HG03066 (cell line): Measurements from ENCODE around the gene CCDC40.

ENCODE experiments used
- ATAC-seq: cut with Tn5 transposase; IDR thresholded peaks from one replicate; pipeline ENCODE4 v1.9.1; 2021; ENCODE audit warnings: low read depth; ENCODE audit not compliant: unreplicated experiment

CCDC40 gene

DNA sequence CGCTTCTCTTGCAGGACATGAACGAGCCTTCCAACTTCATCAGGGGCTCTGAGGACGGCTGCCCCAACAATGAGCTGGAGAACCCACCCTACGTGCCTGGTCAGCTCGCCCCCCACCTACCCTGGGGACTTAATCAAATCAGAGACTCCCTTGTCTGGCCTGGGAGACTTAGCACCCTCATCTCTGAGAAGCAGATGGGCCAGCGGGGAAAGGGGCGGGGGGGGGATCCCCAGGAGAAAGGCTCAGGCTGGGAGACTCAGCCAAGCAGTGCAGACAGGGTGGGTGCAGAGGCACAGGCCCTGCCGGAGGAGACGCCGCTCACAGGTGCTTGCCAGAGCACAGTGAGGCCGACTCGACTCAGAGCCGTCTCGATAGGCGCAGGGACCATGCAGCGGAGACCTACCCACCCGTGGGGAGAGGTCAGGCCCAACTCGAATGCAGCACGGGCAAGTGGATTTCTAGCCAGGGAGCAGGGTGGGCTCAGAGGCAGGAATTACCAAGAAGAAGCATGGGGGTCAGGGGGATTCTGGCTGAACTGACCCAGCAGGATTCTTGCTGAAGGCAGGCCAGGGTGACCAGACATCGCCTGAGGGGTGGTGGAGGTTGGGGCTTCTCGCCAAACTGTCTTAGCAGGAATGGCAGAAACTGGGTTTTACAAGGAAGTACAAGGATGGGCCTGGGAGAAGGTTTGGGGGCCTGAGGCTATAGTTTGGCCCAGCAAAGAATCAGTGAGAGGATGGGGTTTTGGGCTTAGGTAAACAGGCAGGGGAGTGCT is 74.7 kb downstream of the CCDC40 start:
- ATAC-seq = no peak

DNA sequence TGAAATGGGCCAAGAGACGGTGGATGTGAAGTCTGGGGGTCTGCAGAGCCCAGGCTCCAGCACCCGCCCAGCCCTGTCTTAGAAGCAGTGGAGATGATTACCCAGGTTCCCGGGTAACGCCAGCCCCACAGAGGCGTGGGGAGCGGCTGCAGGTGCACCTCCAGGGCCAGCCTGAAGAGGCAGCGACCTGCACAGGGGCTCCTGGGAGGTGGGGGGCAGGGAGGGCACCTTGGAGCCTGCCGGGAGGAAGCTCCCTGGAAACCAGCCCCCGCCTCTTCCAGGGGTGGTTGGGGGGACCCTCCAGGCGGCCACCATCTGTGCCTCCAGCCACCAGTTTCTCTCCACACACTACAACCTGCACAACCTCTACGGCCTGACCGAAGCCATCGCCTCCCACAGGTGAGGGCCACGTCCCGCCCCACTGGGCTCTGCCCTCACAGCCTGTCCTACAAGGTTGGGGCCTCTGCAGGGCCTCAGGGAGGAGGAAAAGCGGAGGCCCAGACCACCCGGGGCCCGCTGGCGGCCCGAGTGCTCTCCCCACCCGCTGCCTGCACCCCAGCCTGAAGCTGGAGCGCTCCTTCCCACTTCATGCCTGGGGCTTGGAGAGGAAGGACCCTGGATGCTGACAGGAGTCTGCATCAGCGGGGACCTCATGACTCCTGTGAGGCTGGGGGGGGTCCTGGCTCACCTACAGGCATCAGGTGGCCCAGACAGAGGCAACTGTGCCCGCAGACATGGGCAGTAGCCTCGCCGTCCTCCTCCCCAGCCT is 75.4 kb downstream of the CCDC40 start:
- no peak for ATAC-seq

DNA sequence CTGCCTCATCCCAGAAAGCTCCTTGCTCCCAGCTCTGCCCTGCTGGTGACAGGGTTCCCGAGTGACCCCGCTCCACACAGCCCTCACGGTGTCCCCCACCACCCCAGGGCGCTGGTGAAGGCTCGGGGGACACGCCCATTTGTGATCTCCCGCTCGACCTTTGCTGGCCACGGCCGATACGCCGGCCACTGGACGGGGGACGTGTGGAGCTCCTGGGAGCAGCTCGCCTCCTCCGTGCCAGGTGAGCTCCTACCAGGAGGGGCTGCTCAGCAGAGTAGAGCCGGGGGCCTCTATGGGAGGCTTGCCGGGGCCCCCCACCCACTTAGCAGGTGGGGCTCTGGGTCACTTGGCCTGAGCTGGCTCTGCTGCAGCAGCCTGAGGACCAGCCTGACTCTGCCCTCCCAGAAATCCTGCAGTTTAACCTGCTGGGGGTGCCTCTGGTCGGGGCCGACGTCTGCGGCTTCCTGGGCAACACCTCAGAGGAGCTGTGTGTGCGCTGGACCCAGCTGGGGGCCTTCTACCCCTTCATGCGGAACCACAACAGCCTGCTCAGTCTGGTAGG is 76.1 kb downstream of the CCDC40 start:
- no peak for ATAC-seq

DNA sequence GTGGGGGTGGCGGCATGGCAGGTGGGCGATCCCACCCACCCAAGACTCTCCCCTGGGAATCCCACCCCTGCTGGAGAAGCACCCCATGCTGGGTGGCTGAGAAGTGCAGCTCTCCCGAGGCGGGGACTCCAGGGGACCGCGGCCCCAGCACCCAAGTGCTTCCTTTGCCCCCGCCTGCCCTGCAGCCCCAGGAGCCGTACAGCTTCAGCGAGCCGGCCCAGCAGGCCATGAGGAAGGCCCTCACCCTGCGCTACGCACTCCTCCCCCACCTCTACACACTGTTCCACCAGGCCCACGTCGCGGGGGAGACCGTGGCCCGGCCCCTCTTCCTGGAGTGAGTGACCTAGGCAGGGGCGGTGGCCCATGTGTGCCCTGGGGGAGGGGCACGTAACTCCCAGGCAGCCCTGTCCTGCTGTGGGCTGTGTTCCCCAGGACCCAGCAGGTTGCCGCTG is 76.6 kb downstream of the CCDC40 start:
- no peak for ATAC-seq

DNA sequence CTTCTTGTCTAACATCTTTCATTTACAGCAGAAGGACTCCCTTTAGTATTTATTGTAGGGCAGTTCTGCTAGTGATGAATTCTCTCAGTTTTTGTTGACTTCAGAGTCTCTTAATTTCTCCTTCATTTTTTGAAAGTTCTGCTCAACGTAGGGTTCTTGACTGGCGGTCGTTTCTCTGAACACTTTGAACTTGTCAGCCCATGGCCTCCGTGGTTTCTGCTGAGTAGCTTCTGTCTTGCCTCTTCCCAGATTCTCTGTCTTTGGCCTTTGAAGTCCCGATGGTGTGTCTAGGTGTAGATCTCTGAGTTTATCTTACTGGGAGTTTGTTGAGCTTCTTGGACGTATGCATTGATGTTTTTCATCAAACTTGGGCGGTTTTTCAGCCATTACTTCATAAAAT is 78.3 kb downstream of the CCDC40 start:
- ATAC-seq = no peak

DNA sequence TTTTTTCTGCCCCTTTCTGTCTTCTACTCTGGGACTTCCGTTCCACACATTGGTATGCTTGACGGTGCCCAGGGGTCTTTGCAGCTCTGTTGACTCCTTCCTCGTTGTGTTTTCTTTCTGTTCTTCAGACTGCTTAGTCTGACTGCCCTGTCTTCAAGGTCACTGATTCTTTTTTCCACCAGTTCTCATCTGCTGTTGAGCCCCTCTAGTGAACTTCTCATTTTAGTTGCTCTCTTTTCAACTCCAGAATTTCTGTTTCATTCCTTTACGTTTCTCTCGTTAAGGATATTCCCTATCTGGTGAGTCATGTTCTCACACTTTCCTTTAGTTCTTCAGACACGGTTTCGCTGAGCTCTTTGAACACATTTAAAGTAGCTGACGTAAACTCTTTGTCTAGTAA is 78.7 kb downstream of the CCDC40 start:
- ATAC-seq = no peak

DNA sequence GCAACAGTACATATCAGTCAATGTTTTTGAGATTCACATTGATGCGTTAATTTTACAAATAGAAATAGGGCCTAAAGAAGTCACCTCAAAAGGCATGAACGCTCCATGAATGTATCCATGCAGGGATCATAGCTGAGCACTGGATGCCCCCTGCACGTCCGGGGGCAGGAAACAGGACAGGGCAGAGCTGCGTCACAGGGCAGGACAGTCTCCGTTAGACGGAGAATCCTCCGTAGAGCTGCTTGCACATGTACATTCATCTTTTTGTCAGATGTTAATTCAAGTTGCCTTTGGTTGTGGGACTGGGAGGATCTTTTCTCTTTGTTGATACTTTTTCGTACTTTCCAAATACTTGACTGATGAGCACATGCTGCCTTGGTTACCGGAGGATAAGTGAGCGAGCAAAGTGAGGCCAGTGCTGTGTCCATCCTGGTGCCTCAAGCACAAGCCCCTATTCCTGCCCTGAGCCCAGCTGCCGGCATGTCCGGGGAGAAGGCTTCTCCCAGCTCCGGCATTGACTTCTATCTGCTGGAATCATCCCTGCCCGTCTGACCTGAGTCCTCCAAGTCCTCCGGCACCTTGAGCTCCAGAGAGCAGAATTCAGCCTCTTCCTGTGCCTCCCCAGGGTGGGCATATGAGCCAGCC is 80.0 kb downstream of the CCDC40 start:
- ATAC-seq = no peak

DNA sequence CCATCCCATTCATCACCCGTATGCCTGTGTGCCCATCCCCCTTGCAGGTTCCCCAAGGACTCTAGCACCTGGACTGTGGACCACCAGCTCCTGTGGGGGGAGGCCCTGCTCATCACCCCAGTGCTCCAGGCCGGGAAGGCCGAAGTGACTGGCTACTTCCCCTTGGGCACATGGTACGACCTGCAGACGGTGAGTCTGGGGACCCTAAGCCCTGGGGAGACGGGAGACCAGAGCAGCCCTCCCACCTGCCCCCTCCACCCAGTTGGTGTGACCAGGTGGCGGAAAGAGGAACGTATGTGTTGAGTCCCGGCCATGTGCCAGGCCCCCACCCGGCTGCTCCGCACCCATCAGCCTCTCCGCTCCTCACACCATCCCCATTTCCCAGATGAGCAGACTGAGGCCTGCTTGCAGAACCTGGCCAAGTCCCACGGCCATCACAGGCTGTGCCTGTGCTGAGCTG is 80.5 kb downstream of the CCDC40 start:
- no peak for ATAC-seq

DNA sequence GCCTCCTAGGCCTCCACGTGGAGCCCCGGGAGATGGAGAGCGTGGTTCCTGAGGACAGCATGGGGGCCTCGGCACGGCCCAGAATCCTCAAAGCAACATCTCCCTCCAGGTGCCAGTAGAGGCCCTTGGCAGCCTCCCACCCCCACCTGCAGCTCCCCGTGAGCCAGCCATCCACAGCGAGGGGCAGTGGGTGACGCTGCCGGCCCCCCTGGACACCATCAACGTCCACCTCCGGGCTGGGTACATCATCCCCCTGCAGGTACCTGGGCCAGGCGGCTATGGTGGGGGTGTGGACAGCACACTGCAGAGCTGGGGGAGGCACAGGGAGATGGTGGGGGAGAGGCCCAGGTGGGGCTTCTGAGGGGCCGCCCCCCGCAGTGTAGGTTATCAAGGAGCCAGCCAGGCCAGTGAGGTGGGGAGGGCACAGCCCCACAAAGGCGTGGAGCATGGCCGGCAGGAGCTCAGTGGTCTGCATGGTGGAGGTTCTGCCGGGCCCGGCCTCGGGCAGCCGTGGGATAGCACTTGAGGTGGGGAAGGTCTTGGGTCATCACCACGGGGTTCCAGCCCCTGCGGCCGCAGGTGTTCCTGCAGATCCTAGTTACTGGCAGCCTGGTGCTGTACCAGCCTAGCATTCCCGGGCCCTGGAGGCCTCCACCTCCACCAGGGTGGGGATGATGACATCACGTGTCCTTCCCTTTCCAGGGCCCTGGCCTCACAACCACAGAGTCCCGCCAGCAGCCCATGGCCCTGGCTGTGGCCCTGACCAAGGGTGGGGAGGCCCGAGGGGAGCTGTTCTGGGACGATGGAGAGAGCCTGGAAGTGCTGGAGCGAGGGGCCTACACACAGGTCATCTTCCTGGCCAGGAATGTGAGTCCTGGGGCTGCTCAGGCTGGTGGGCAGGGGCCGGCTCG is 81.3 kb downstream of the CCDC40 start:
- no peak for ATAC-seq

DNA sequence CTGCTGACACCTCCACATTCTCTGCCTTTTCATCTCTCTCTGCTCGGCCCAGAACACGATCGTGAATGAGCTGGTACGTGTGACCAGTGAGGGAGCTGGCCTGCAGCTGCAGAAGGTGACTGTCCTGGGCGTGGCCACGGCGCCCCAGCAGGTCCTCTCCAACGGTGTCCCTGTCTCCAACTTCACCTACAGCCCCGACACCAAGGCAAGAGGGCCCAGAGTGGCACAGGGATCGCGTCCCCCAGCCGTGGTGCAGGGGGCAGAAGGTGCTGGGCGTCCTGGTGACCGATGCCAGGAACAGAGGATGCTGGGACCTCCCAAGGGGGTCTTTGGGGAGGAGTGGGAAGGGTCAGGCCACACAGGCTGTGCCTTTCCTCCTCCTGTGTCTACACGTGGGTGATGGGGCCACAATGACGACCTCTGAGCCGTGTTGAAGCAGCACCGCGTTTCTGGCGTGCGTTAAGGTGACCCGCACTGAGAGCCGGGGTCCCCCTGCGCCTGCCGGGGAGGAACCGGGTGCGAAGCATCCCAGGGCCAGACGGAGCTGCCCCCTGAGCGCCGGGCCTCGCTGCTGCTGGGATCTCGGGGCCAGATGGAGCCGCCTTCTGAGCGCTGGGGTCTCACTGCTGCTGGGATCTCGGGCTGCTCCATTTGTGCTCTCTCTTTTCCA is 82.3 kb downstream of the CCDC40 start:
- no peak for ATAC-seq

DNA sequence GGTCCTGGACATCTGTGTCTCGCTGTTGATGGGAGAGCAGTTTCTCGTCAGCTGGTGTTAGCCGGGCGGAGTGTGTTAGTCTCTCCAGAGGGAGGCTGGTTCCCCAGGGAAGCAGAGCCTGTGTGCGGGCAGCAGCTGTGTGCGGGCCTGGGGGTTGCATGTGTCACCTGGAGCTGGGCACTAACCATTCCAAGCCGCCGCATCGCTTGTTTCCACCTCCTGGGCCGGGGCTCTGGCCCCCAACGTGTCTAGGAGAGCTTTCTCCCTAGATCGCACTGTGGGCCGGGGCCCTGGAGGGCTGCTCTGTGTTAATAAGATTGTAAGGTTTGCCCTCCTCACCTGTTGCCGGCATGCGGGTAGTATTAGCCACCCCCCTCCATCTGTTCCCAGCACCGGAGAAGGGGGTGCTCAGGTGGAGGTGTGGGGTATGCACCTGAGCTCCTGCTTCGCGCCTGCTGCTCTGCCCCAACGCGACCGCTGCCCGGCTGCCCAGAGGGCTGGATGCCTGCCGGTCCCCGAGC is 82.9 kb downstream of the CCDC40 start:
- ATAC-seq = no peak

DNA sequence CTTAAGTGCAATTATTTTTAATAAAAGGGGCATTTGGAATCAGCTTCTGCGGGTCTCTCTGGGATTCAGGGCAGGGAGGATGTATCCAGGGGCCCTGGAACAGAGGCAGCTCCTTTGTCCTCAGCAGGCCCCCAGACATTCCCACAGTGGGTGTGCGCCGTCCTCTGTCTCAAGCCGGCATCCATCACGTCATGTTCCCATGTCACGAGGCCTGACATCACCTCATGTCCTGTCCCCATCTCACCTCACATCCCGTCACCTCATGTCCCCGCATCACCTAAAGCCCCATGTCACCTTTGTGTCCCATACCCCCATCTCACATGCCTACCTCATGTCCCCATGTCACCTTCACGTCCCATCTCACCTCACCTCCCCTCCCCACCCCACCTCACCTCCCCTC is 83.4 kb downstream of the CCDC40 start:
- no peak for ATAC-seq

DNA sequence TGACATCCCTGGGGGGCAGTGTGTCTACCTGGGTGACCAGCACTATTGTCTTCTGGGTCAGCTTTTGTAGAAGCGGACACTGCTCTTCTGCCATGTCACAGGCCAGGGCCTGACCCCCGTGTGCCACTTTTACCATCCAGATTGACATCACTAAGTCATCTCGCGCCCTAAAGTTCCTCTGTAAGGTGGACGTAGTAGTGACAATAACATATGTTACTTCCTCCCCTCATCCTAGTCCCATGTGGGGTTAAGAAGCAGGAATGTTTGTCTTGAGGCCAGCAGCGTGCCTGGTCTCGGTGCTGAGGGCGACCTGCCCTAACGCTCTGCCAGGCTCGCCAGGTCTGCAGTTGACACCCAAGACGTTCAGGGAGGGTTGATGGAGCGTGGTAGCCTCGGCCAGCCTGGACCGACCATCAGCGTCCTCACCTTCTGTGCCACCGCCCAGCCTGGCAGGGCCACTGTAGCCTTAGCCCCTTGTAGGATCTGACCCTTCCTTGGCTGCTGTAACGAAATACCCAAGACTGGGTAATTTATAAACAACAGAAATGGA is 85.7 kb downstream of the CCDC40 start:
- ATAC-seq = no peak

DNA sequence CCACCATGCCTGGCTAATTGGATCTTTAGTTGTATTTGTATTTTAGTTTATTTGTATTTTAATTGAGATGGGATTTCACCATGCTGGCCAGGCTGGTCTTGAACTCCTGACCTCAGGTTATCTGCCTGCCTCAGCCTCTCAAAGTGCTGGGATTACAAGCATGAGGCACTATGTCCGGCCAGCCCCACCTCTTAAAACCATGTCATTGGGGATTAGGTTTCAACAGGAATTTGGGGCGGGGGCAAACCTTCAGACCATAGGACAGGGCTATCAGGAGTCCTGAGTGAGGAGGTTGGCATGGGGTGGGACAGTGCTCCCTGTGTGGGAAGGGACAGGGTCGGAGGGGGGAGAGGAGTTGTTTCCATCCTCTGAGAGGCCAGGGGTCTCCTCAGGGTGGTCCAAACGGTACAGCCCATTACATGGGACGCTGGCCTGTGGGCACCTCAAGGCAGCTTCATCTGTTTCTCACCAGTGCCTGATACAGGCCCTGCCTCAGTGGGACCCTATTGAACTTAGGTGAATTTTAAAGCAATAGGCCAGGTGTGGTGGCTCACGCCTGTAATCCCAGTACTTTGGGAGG is 86.6 kb downstream of the CCDC40 start:
- ATAC-seq = no peak

DNA sequence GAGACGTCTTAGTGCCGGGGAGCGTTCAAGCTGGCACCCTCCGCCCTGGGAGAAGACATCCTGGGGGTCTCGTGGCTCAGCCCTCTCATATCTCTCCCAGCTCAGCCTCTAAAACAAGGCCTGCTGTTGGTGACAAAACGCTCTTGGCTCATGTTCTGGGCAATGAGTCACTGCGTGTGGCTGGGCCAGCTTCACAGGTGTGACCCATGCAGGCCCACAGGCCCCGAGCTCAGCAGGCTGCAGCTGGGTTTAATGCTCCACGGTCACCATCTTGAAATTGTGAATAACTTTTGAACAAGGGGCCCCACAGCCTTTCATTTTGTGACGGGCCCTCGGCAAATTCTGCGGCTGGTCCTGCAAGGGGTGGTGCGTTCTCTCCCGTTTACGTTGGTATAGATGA is 87.3 kb downstream of the CCDC40 start:
- no peak for ATAC-seq

DNA sequence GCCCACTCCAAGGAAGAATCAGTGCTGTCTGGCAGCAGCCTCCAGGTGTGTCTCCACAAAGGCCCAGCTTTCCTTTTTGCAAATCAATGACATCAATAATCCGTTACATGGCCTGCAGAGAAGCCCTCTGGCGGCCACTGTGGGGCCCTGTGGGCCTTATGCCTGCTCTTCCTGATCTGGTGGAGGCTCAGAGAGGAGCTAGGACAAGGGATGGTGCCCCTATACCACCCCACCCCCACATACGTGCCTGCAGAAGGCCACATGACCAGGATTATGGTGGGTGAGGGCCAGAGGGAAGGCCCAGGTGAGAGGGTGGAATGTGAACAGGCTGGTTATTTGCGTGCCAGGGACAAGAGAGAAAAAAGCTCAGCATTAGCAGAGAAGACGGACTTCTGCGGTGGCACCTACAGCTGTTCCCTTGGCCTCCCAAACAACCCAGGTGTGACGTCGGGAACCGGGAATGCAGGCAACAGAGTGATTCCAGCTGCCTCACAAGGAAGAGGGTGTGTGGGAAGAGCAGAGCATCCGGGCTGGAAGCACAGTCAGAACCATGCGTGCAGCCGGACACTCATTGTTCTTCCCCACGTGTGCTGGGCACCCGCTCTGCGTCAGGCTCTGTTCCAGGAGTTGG is 88.0 kb downstream of the CCDC40 start:
- no peak for ATAC-seq

DNA sequence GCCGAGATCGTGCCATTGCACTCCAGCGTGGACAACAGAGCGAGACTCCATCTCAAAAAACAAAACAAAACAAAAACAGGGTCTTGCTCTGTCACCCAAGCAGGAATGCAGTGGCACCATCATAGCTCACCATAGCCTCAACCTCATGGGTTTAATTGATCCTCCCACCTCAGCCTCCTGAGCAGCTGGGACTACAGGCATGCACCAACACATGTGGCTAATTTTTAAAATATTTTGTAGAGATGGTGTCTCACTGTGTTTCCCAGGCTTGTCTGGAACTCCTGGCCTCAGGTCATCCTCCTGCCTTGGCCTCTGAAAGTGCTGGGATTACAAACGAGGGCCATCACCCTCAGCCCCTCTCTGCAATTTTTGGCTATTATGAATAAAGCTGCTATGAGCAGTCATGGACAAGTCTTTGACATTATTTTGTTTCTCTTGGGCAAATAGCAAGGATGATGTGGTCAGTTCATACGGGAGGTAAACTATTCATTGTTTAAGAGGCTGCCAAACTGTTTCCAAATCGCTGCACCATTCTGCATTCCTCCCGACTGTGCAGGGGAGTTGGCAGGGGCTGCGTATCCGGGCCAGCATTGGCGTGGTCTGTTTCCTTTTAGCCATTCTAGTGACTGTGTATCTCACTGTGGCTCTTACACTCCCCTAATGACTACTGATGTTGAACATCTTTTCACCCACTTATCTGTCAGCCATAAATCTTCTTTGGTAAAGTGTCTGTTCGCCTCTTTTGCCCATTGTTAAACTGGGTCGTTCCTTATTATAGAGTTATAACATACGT is 89.4 kb downstream of the CCDC40 start:
- ATAC-seq = no peak

DNA sequence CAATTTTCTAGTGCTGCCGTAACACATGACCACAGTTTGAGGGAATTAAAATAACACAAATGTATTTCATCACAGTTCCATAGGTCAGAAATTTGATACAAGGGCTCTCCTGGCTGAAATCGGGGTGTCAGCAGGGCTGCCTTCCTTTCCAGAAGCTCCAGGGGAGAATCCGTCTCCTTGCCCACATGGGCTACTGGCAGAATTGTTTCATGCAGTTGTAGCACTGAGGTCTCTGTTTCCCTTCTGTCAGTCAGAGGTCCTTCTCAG is 89.9 kb downstream of the CCDC40 start:
- no peak for ATAC-seq
